ENCODE data around the gene ZNF776.
"Not testable (repeated sequence)": the region's sequence is repeated elsewhere in the genome, so short reads cannot be mapped to it uniquely, and the experiment has no call there.

The ZNF776 gene

DNA sequence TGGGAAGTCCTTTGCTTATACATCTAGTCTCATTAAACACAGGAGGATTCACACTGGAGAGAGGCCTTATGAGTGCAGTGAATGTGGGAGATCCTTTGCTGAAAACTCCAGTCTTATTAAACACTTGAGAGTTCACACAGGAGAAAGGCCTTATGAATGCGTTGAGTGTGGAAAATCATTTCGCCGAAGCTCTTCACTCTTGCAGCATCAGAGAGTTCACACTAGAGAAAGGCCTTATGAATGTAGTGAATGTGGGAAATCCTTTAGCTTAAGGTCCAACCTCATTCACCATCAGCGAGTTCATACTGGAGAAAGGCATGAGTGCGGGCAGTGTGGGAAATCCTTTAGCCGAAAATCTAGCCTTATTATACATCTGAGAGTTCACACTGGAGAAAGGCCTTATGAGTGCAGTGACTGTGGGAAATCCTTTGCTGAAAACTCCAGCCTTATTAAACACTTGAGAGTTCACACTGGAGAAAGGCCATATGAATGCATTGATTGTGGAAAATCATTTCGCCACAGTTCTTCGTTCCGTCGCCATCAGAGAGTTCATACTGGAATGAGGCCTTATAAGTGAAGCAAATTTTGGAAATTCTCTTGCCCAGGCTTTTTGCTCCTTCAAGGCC is 32.7 kb downstream of the ZNF776 start:
- no peak for DNase-seq

DNA sequence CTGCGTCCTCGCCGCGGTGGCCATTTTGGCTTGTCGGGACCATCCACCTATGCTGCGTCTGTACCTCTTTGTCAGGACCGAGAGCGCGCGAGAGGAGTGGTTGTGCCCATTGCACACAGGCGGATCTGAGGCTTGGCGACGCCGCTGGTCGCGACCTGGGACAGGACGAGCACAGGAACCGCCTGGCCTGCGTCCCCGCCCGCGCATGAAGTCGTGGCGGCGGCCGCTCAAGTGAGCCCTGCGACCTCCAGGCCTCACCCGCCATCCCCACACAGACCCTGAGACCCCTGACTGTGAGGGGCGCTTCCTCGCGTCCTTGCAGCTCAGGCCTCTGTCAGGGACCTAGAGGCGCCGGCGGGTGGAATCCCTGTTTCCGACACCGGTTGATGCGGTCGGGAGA is 39.7 kb downstream of the ZNF776 start:
- DNase-seq, result no peak

DNA sequence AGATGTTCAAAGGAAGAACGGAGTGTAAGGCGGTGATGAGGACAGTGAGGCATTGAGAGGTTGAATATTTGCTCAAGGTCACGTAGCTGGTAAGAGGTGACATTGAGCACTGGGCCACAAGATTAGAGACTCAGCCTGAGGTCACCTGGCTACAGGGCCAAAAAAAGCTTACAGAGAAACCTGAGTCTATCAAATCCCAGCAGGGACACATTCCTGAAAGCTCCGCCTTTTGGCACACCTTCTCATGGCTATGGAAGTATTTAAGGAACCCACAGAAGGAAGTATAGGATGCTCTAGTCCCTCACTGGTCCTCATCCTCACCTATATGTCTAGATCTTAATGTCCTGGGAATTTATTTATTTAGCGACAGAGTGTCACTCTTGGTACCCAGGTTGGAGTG is 40.3 kb downstream of the ZNF776 start:
- no peak for DNase-seq

DNA sequence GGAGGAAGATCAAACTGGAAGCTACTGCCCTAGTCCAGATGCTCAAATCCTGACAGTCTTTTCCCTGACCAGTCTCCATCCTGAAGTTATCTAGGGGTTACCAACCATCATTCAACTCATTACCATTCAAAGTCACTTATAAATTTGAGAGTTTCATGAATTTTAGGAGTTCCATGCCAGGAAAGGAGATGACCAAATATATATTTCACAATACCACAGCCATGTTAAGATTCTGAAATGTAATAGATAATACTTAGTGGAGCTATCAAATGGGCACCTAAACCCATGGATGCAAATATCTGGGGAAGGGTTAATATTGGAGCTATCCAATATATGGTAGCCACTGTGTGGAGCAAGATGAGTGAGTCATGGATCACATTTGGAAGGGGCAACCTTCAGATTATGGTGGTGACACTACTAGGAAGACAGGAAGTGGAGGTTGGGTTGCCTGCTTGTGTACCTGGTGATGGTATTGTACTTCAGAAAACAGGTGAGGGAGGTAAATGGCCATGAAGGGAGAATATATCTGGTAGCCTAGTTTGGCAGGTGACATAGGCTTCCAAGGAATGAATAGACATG is 41.6 kb downstream of the ZNF776 start:
- DNase-seq, result no peak

DNA sequence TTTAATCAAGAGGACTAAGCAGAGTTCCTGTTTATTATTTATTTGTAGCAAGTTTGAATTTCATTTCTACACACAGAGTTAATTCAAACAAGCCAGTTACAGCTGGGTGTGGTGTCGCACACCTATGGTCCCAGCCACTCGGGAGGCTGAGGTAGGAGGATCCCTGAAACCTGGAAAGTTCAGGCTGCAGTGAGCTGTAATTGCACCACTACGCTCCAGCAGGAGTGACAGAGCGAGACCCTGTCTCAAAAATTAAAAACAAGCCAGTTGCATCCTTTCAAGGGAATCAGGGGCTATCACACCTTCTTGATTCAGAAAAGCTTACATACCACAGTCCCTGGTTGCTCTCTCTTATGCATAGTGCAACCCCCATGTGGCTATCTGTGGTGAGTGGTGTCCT is 42.7 kb downstream of the ZNF776 start:
- no peak for DNase-seq

DNA sequence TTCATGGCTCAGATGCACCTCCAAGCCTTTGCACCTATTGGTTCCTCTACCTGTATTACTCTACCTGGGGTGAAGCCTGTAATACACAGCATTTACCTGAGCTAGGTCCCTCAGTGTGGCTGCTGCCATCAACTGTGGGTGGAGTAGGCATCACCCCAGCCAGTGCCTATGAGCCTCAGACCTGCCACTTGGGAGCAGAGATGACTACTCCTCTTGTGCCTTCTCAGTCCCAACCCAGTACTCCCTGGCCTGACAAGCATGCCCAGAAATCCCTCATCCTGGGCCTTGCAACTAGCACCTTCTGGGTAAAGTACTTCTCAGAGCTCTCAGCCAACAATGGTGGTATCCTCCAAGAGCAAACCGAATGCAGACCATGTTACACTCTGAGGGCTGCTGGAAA is 50.0 kb downstream of the ZNF776 start:
- not testable (repeated sequence) for DNase-seq

DNA sequence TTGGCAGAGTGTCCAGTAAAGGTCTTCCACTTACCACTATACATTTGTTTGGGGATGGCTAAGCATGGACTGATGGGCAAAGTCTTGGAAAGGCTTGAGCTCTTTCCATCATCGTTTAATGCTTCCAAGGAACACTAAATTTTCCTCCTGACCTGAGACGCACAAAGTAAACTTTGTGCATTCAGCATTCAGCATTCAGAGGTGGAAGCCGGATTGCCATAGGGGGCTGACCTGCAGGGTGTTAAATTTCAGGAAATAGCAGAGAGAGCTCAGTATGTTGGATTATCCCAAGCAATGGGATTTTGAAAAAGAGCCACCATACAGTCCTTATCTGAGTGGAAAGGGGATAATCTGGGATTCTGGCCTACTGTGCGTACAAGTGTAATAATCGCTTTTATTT is 54.1 kb downstream of the ZNF776 start:
- DNase-seq, result no peak

DNA sequence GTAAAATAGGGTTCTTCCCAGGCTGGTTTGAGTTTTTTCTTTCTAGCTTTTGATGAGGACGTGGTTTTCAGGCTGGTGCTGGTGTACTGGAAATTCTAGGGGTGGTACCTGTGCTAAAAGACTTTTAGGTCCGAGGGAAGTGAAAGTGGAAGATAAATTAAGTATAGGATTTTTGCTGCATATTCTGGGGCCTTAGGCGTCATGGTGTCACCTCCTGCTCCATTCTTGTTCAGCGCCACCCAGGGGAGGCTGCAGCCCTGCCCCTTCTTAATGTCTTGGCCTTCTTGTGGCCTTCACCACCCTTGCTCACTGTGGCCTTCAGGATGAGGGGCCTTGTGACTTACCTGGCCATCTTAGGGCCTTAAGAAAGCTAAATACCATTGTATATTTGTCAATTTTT is 55.7 kb downstream of the ZNF776 start:
- no peak for DNase-seq

DNA sequence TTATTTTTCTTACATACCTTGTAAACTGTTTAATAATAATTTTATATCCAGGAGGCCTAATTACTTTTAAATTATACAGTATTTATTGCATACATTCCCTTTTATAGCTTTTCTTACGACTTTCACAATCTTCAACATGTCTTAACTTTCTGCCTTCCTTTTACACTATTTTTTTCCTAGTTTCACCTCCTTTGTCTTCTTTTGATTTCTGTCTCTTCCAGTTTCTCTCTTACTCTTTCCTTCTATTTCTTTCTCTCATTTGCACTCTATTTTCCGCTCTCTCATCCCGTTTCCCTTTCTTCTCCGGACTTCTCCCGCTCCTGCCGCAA is 56.6 kb downstream of the ZNF776 start:
- peak; percentile 46 for DNase-seq

DNA sequence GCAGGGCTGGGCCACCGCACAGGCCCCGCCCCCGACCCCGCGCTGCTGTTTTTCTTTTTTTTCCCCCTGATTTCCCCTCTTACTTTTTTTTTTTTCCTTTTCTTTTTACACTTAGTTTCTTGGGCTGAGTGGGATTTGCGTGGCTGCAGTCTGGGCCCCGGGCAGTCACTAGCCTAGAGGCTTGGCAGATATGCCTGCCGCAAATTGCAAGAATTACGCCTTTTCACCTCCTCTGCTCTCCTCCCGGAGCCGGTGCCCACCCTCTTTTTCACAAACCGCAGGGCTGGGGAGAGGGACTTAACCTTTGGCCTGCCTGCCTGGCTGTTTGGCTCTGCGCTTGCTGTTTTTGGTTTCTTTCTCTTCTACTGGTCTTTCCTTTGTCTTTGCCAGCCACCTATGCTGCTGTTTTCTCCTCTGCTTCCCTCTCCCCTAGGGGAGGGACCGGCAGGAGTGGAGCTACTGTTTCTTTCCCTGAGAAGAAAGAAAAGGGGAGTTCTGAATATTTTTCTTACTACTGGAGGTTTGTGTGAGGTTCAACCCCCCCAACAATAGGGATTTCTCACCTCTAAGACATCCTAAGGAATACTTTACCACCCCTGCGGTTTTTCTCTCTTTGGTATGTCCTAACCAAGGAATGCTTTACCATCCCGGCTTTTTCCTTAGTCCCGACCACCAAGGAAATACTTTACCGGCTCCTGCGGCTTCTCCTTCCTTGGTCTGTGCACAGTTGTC is 57.1 kb downstream of the ZNF776 start:
- peak; percentile 46 for DNase-seq

DNA sequence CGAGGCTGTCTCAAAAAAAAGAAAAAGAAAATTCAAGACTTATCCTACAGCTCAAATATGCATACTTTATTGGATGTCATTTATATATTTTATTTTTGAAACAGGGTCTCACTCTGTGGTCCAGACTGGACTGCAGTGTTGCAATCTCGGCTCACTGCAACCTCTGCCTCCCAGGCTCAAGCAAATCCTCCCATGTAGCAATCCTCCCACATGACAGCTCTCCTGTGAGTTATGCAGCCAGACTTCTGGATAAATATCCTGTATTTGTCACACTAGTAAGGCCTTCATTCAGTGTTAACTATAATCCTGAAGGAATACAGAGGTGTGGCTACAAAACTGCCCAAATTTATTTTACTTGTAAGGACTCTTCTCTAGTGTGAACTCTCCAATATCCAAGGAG is 60.9 kb downstream of the ZNF776 start:
- DNase-seq, result no peak

All from NCI-H1105 treated with DMSO at 0.1 percent for 48 hours (cell line).